Fibroblast of upper back skin (primary cell): ENCODE data around the gene NSF.
"Not testable (repeated sequence)": the region's sequence is repeated elsewhere in the genome, so short reads cannot be mapped to it uniquely, and the experiment has no call there.

Experiments used
- DNase-seq: peaks from one replicate; pipeline ENCODE4 v3.0.0-alpha.2; 2013

NSF gene

GRCh38 chr17:46632146-46632545 lies 41.7 kb downstream of the NSF start:
- DNase-seq = not testable (repeated sequence)

- DNase-seq = not testable (repeated sequence)
These were observed 44.4 kb downstream of the NSF start for GRCh38 chr17:46634844-46635243.

- not testable (repeated sequence) for DNase-seq
These were observed 51.6 kb downstream of the NSF start for GRCh38 chr17:46641861-46642656.

GRCh38 chr17:46647251-46647650 lies 56.8 kb downstream of the NSF start:
- DNase-seq = not testable (repeated sequence)

- DNase-seq = not testable (repeated sequence)
These were observed 57.3 kb downstream of the NSF start for GRCh38 chr17:46647688-46648278.

- DNase-seq = not testable (repeated sequence)
These were observed 58.8 kb downstream of the NSF start for GRCh38 chr17:46649246-46649645.

GRCh38 chr17:46652024-46652643 lies 61.7 kb downstream of the NSF start:
- not testable (repeated sequence) for DNase-seq

GRCh38 chr17:46658235-46658634 lies 67.8 kb downstream of the NSF start:
- DNase-seq = not testable (repeated sequence)

GRCh38 chr17:46659702-46660101 lies 69.2 kb downstream of the NSF start:
- DNase-seq = not testable (repeated sequence)

GRCh38 chr17:46663123-46663522 lies 72.7 kb downstream of the NSF start:
- DNase-seq = not testable (repeated sequence)

GRCh38 chr17:46663552-46663951 lies 73.1 kb downstream of the NSF start:
- DNase-seq = not testable (repeated sequence)

GRCh38 chr17:46665969-46666368 lies 75.5 kb downstream of the NSF start:
- DNase-seq = not testable (repeated sequence)

- DNase-seq = not testable (repeated sequence)
These were observed 80.3 kb downstream of the NSF start for GRCh38 chr17:46670789-46671188.

GRCh38 chr17:46672777-46673176 lies 82.3 kb downstream of the NSF start:
- not testable (repeated sequence) for DNase-seq

- not testable (repeated sequence) for DNase-seq
These were observed 87.3 kb downstream of the NSF start for GRCh38 chr17:46677819-46678218.

- not testable (repeated sequence) for DNase-seq
These were observed 93.2 kb downstream of the NSF start for GRCh38 chr17:46683653-46684052.

- DNase-seq = not testable (repeated sequence)
These were observed 94.8 kb downstream of the NSF start for GRCh38 chr17:46685284-46685683.

- DNase-seq = not testable (repeated sequence)
These were observed 101.7 kb downstream of the NSF start for GRCh38 chr17:46692196-46692595.

- not testable (repeated sequence) for DNase-seq
These were observed 102.8 kb downstream of the NSF start for GRCh38 chr17:46693283-46693682.

- not testable (repeated sequence) for DNase-seq
These were observed 106.1 kb downstream of the NSF start for GRCh38 chr17:46696522-46696921.

GRCh38 chr17:46699014-46699413 lies 108.5 kb downstream of the NSF start:
- DNase-seq = not testable (repeated sequence)

- no peak for DNase-seq
These were observed 127.5 kb downstream of the NSF start for GRCh38 chr17:46717999-46718398.

GRCh38 chr17:46719891-46720290 lies 129.4 kb downstream of the NSF start:
- no peak for DNase-seq

GRCh38 chr17:46720408-46720807 lies 129.9 kb downstream of the NSF start:
- no peak for DNase-seq
